Progenitor cell of endocrine pancreas (in vitro differentiated cells): ENCODE data around the gene SDF2. TPM values are rescaled to one million over a fixed set of nuclear protein-coding genes. Genes with fewer than 3 reads are reported as not detected.
A peak's percentile ranks its signal among the peaks of the same experiment; 100 is the strongest.

ENCODE experiments used
- DNase-seq: peaks from one replicate; pipeline ENCODE4 v3.0.0; 2021; ENCODE audit warnings: low spot score; ENCODE audit not compliant: unreplicated experiment
- H3K27ac Mint-ChIP-seq: 2 replicates; pipeline ENCODE4 v1.8.0; 2021; ENCODE audit warnings: mild to moderate bottlenecking, moderate library complexity, mixed read lengths
- H3K27me3 Mint-ChIP-seq: 2 replicates; pipeline ENCODE4 v1.8.0; 2021; ENCODE audit warnings: mixed read lengths
- H3K36me3 Mint-ChIP-seq: 2 replicates; pipeline ENCODE4 v1.8.0; 2022; ENCODE audit warnings: mixed read lengths; ENCODE audit not compliant: insufficient read depth
- H3K4me1 Mint-ChIP-seq: 2 replicates; pipeline ENCODE4 v1.8.0; 2021; ENCODE audit warnings: low read depth, mixed read lengths
- H3K4me3 Mint-ChIP-seq: 2 replicates; pipeline ENCODE4 v1.8.0; 2021; ENCODE audit warnings: low read depth, mild to moderate bottlenecking, moderate library complexity, mixed read lengths
- H3K9me3 Mint-ChIP-seq: 2 replicates; pipeline ENCODE4 v1.8.0; 2021; ENCODE audit warnings: low read depth, mixed read lengths
- CTCF ChIP-seq: fragments of 200-600 bp; sonication (generic); IDR thresholded peaks from one replicate; pipeline ENCODE4 v1.5.0; 2021; ENCODE audit warnings: antibody characterized with exemption, mild to moderate bottlenecking; ENCODE audit not compliant: unreplicated experiment
- total RNA-seq: library from RNA; stranded (reverse); gene quantifications from 2 replicates; pipeline ENCODE4 v1.2.1, GENCODE V29; 2021

Gene SDF2
- total RNA-seq, 1 donor from 2014 or later: 53.3 TPM

GRCh38 chr17:28655160-28655559 lies 6.5 kb downstream of the SDF2 start:
- Mint-ChIP-seq H3K27me3 (no peaks in the 10 kb centered on the region), H3K36me3 (peaks cover 27% of the 10 kb centered on the region), H3K27ac (no peak overlapping the region), H3K4me1 (no peaks in the 10 kb centered on the region), H3K4me3 (no peak overlapping the region), H3K9me3 (no peaks in the 10 kb centered on the region)
- DNase-seq: no peak
- no peak for TF ChIP-seq CTCF

GRCh38 chr17:28648698-28649097 lies 13.0 kb downstream of the SDF2 start:
- peaks cover 8% of the 10 kb centered on the region for H3K36me3 Mint-ChIP-seq
- no peak for DNase-seq
- H3K27ac Mint-ChIP-seq: no peak overlapping the region
- H3K9me3 Mint-ChIP-seq: no peaks in the 10 kb centered on the region
- no peak for TF ChIP-seq CTCF
- no peak overlapping the region for H3K4me3 Mint-ChIP-seq
- peaks cover 18% of the 10 kb centered on the region for H3K4me1 Mint-ChIP-seq
- no peaks in the 10 kb centered on the region for H3K27me3 Mint-ChIP-seq

- no peaks in the 10 kb centered on the region for H3K9me3 Mint-ChIP-seq
- H3K27me3 Mint-ChIP-seq: no peaks in the 10 kb centered on the region
- peak overlapping the region; percentile 88 for H3K4me3 Mint-ChIP-seq
- H3K4me1 Mint-ChIP-seq: peaks cover 21% of the 10 kb centered on the region
- H3K36me3 Mint-ChIP-seq: peaks cover 8% of the 10 kb centered on the region
- DNase-seq: no peak
- no peak for TF ChIP-seq CTCF
- H3K27ac Mint-ChIP-seq: peak overlapping the region; percentile 96
These were observed 15.5 kb downstream of the SDF2 start for GRCh38 chr17:28646039-28646754.

GRCh38 chr17:28645576-28645939 lies 16.1 kb downstream of the SDF2 start:
- Mint-ChIP-seq H3K27me3 (no peaks in the 10 kb centered on the region), H3K4me1 (peaks cover 21% of the 10 kb centered on the region), H3K4me3 (peak overlapping the region; percentile 88), H3K9me3 (no peaks in the 10 kb centered on the region), H3K27ac (peak overlapping the region; percentile 84), H3K36me3 (peaks cover 9% of the 10 kb centered on the region)
- no peak for TF ChIP-seq CTCF
- DNase-seq: no peak

GRCh38 chr17:28644787-28645575 lies 16.7 kb downstream of the SDF2 start, which contains the start of gene BLTP2:
Gene BLTP2, minus strand, starts transcription at chr17:28645158. Its CDS starts 102 bp downstream, at chr17:28645056.
- TF ChIP-seq CTCF: no peak
- H3K9me3 Mint-ChIP-seq: no peaks in the 10 kb centered on the region
- peak within 1 kb of the TSS; percentile 94 for H3K27ac Mint-ChIP-seq
- DNase-seq: peak; percentile 80
- H3K36me3 Mint-ChIP-seq: peaks cover 12% of the 10 kb centered on the region
- peaks cover 21% of the 10 kb centered on the region for H3K4me1 Mint-ChIP-seq
- peak within 1 kb of the TSS; percentile 88 for H3K4me3 Mint-ChIP-seq
- H3K27me3 Mint-ChIP-seq: no peaks in the 10 kb centered on the region
